HPDE6-E6E7 (cell line): ENCODE results near the gene NUDT16.

Experiments used
- DNase-seq: peaks from one replicate; pipeline ENCODE4 v3.0.0; 2011; ENCODE audit warnings: missing footprints; ENCODE audit errors: extremely low spot score

Gene NUDT16

GRCh38 chr3:131386429-131387165, 5.0 kb downstream of the NUDT16 start:
- no peak for DNase-seq

- DNase-seq, result no peak
Observed at GRCh38 chr3:131387796-131388489, 6.4 kb downstream of the NUDT16 start.

DNA sequence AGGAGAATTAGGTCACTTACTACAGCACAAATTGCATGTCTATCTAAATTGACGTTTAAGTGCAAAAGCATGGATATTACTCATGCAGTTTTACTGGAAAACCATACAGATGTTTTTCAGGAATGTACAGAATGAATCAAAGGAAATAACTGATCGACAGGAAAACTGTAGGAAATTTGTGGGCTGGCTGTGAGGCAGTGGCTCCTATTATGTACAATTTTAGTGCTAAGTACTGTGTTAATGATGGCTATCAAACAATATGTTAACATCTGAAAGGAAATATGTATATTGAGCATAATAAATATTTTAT, 6.9 kb downstream of the NUDT16 start:
- DNase-seq, result no peak

DNA sequence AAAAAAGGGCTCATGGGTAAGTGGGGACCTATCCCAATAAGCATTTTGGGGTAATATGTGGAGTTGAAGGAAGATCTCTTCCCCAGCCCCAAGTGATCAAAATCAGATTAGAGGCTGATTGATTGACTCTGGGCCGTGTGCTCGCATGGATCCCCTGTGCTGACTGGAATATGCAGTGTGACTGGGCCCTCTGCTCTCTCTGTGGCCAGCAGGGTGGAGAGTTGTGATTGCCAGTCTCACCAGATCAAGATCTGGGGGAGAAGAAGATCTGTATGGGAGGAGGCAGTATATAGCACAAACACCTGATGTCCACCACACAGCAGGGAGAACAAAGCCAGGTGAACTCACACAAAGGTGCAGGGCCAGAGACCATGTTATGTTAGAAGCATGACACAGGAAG, 8.8 kb downstream of the NUDT16 start:
- DNase-seq, result no peak

DNA sequence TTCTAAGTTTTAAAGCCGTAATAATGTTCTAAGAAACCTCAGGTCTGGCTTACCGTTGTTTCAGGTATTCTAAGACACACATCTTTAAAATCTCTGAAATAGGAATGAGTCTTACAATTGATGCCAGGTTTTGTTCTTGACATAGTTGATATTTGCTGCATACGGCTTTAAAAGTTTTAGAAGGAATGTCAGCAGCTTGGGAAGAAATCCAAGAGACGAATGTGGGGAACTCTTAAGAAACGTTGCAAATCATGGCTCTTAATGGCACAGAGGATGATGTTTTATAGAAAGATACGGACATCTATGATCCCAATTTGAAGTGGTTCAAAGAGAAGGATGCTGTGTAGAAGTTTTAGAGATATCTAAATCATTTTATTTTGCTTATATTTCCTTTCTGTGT, 11.5 kb downstream of the NUDT16 start:
- DNase-seq, result no peak

GRCh38 chr3:131393868-131394267, 12.3 kb downstream of the NUDT16 start:
- no peak for DNase-seq

GRCh38 chr3:131394400-131394799, 12.8 kb downstream of the NUDT16 start:
- no peak for DNase-seq

DNA sequence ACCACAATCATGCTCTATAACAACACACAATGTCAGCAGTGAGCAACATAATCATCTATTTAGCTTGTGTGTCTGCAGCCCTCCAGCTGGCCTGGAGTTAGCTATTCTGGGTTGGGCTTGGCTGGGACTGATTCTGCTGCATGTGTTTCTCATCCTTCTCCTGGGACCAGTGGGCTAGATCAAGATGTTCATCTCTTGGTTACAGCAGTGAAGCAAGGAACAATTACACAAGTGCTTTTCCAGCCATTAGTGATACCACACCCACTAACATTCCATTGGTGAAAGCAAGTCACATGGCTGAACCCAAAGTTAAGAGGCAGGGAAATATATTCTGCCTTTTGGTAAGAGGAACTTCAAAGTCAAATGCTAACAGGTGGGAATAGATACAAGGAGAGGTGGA, 14.6 kb downstream of the NUDT16 start:
- DNase-seq, result no peak

DNA sequence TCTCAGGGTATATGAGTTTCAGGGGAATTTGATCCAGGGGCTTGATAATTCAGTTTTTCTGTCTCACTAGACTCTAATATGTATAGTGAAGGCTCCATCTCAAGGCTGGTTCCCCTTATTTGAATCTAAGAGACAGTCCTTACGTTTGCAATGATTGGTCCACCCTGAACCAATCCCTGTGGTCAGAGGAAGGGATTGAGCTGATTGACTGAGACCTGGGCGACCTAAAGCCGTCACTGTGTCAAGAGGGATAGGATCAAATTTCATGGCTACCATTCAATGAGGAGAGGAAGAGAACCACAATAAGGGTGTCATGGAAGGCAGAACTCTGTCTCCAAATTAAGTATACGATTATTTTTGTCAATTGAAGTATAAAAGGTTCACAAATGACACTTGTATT, 16.3 kb downstream of the NUDT16 start:
- DNase-seq, result no peak

- no peak for DNase-seq
Observed at GRCh38 chr3:131401978-131402377, 20.4 kb downstream of the NUDT16 start.

GRCh38 chr3:131402391-131403039, 20.9 kb downstream of the NUDT16 start:
- DNase-seq, result peak; percentile 34

GRCh38 chr3:131403216-131403895, 21.8 kb downstream of the NUDT16 start:
- no peak for DNase-seq

GRCh38 chr3:131405411-131405810, 23.8 kb downstream of the NUDT16 start:
- DNase-seq, result no peak

GRCh38 chr3:131406274-131406673, 24.7 kb downstream of the NUDT16 start:
- DNase-seq, result no peak

DNA sequence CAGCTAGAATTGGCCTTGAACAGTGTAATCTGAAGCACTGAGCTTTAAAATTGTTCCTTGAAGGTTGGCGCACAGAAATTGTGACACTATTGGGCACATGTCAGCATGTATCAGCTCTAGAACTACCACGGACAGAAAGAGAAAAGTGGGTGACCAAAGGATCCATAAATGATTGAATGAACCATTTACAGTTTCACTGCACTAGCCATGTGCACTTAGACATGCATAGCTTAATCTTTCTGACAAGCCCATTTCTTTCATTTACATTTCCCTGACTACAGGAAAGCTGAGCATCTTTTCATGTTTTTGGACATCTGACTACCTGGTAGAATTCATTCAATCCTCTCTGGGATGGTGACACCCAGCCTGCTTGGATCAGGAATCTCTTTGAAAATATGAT, 36.2 kb downstream of the NUDT16 start:
- DNase-seq, result no peak

GRCh38 chr3:131421301-131421700, 39.7 kb downstream of the NUDT16 start:
- no peak for DNase-seq

- DNase-seq, result no peak
Observed at GRCh38 chr3:131421957-131422498, 40.5 kb downstream of the NUDT16 start.

DNA sequence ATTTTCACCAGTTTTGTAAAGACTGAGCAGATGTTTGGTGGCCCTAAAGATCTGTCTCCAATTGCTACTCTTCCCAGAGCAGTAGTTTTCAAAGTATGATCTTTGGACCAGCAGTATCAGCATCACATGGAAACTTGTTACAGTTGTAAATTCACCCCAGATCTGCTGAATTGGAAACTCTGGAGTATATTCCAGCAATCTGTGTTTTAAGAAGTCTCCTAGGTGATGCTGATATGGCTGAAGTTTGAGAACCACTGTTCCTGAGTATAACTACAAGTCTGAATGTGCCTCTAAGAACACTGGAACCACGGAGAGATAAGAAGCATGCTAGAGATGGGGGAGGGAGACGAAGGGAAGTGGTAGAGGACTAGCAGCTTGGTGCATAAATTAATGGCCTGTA, 45.7 kb downstream of the NUDT16 start:
- no peak for DNase-seq

DNA sequence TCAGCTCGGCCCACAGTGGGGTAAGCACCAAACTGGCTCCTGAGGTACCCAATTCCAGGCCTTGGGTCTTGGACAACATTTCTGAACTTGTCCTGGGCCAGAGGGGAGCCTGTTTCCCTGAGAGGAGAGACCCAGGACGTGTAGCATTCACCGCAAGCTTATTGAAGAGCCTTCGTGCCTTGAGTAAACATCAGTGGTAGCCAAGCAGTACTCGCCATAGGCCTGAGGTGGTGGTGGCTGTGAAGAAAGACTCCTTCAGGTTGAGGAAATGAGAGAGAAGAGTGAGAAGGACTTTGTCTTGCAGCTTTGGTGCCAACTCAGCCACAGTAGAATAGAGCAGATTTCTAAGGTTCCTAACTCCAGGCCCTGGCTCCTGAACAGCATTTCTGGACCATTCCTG, 50.2 kb downstream of the NUDT16 start:
- no peak for DNase-seq

DNA sequence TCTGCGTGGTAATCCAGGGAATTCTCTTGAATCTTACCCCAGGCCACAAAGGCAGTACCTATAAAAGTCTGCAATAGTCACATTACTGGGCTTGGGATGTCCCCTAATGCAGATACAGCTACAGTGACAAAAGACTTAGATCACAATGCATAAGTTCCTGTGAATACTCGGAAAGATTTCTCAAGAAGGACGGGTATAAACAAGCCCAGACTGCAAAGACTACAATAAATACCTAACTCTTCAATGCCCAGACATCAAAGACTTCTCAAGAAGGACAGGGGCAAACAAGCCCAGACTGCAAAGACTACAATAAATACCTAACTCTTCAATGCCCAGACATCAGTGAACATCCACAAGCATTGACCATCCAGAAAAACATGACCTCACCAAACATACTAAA, 50.9 kb downstream of the NUDT16 start:
- DNase-seq, result no peak

GRCh38 chr3:131435000-131435399, 53.4 kb downstream of the NUDT16 start:
- no peak for DNase-seq
